NCI-H226 (cell line): ENCODE data around the gene ATP2B3.

Source experiments
- DNase-seq: peaks from one replicate; pipeline ENCODE4 v3.0.0-alpha.2; 2015

ATP2B3 gene

GRCh38 chrX:153490217-153490930 is 27.1 kb upstream of the ATP2B3 start:
- no peak for DNase-seq

GRCh38 chrX:153491351-153491914 is 26.0 kb upstream of the ATP2B3 start:
- DNase-seq, result no peak

GRCh38 chrX:153491918-153492317 is 25.5 kb upstream of the ATP2B3 start:
- DNase-seq, result no peak

GRCh38 chrX:153492543-153492942 is 24.9 kb upstream of the ATP2B3 start:
- DNase-seq, result no peak

GRCh38 chrX:153493085-153493484 is 24.4 kb upstream of the ATP2B3 start:
- DNase-seq, result no peak

- DNase-seq, result no peak
Measured at GRCh38 chrX:153494061-153494460, 23.4 kb upstream of the ATP2B3 start.

- DNase-seq, result peak; percentile 6
Measured at GRCh38 chrX:153494541-153495361, 22.7 kb upstream of the ATP2B3 start, which contains the start of gene BGN. TSS of gene BGN (plus strand) at chrX:153494980. CDS start at chrX:153504632, 9,652 bp downstream.

GRCh38 chrX:153495362-153495751 is 22.1 kb upstream of the ATP2B3 start:
- peak; percentile 61 for DNase-seq

GRCh38 chrX:153495903-153496589 is 21.4 kb upstream of the ATP2B3 start:
- DNase-seq, result no peak

- no peak for DNase-seq
Measured at GRCh38 chrX:153496590-153496959, 20.9 kb upstream of the ATP2B3 start.

- DNase-seq, result no peak
Measured at GRCh38 chrX:153498453-153498852, 19.0 kb upstream of the ATP2B3 start.

GRCh38 chrX:153499341-153499740 is 18.1 kb upstream of the ATP2B3 start:
- DNase-seq, result no peak

GRCh38 chrX:153499876-153500275 is 17.6 kb upstream of the ATP2B3 start:
- DNase-seq, result no peak

- no peak for DNase-seq
Measured at GRCh38 chrX:153500676-153501280, 16.7 kb upstream of the ATP2B3 start.

GRCh38 chrX:153501530-153501929 is 15.9 kb upstream of the ATP2B3 start:
- DNase-seq, result no peak

GRCh38 chrX:153502131-153502530 is 15.3 kb upstream of the ATP2B3 start:
- no peak for DNase-seq

GRCh38 chrX:153502796-153503195 is 14.6 kb upstream of the ATP2B3 start:
- no peak for DNase-seq

- no peak for DNase-seq
Measured at GRCh38 chrX:153504445-153505016, 12.9 kb upstream of the ATP2B3 start.

- no peak for DNase-seq
Measured at GRCh38 chrX:153505361-153505760, 12.1 kb upstream of the ATP2B3 start.

- peak; percentile 41 for DNase-seq
Measured at GRCh38 chrX:153507484-153508178, 9.8 kb upstream of the ATP2B3 start.

- DNase-seq, result no peak
Measured at GRCh38 chrX:153509592-153509991, 7.8 kb upstream of the ATP2B3 start.

GRCh38 chrX:153510383-153510782 is 7.1 kb upstream of the ATP2B3 start:
- DNase-seq, result no peak
